ENCODE measurements around the gene ZNF674. TPM values are rescaled to one million over a fixed set of nuclear protein-coding genes. Genes with fewer than 3 reads are reported as not detected.

ZNF674 gene
- total and polyA plus RNA-seq, 10 of the 15 experiments (the other 5 are each of a cell fraction or from before 2014, with no cell fraction given) = 1.0 to 3.7 (median 1.8) TPM

DNA sequence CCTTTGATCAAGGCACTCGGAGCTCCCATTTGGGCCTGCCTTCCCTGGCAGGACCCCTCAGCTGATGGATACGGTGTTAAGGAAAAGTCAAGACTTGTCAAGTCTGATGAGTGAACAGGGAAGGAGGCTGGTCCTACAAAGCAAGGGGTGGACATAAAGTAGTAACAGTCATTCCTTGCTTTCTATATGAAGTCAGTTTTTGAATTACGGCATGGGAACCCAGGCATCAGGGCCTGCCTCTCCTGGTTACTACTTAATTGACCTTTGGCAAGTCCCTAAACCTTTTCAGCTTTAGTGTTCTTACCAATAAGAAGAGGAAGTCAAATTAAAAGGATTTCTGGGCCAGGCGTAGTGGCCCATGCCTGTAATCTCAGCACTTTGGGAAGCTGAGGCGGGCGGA lies 35.4 kb upstream of the ZNF674 start (continued):
- TF ChIP-seq MLLT1 (IDR thresholded peaks at IDR 0.05) (no peak), POLR2AphosphoS5 (IDR thresholded peaks at IDR 0.05; ENCODE audit: low read length) (no peak), ZNF384 (IDR thresholded peaks at IDR 0.05; ENCODE audit: borderline replicate concordance, low read depth, low read length) (no peak), EGR1 (IDR thresholded peaks at IDR 0.05; ENCODE audit: borderline replicate concordance in 1 of 2, low read depth in 2 of 2, low read length in 2 of 2) (no peak), BCL11A (IDR thresholded peaks at IDR 0.05; ENCODE audit: low read depth, low read length) (peak; percentile 78; the same call in 1 of the 2 replicates), IRF5 (IDR thresholded peaks at IDR 0.05; ENCODE audit: borderline replicate concordance) (no peak), JUND (IDR thresholded peaks at IDR 0.05; ENCODE audit: low read depth, low read length) (no peak), HDAC6 (IDR thresholded peaks at IDR 0.05; ENCODE audit: unreplicated experiment) (no peak), CBX3 (IDR thresholded peaks at IDR 0.05; ENCODE audit: borderline replicate concordance, low read depth) (no peak), TCF3 (IDR thresholded peaks at IDR 0.05; ENCODE audit: borderline replicate concordance, insufficient read depth, low read depth, low read length) (no peak), CHD2 (IDR thresholded peaks at IDR 0.05; ENCODE audit: borderline replicate concordance, low read depth, low read length) (no peak), HDGF (IDR thresholded peaks at IDR 0.05) (no peak), MEF2A (IDR thresholded peaks at IDR 0.05; ENCODE audit: insufficient read depth, low read depth, low read length) (no peak), PML (IDR thresholded peaks at IDR 0.05; ENCODE audit: low read length) (no peak), SIX5 (IDR thresholded peaks at IDR 0.05; ENCODE audit: low read depth, low read length, severe bottlenecking) (no peak), SPI1 (IDR thresholded peaks at IDR 0.05; ENCODE audit: borderline replicate concordance, insufficient read depth, low read depth, low read length) (peak; percentile 54; the same call in 1 of the 2 replicates)
- TF ChIP-seq, protein P1, sequence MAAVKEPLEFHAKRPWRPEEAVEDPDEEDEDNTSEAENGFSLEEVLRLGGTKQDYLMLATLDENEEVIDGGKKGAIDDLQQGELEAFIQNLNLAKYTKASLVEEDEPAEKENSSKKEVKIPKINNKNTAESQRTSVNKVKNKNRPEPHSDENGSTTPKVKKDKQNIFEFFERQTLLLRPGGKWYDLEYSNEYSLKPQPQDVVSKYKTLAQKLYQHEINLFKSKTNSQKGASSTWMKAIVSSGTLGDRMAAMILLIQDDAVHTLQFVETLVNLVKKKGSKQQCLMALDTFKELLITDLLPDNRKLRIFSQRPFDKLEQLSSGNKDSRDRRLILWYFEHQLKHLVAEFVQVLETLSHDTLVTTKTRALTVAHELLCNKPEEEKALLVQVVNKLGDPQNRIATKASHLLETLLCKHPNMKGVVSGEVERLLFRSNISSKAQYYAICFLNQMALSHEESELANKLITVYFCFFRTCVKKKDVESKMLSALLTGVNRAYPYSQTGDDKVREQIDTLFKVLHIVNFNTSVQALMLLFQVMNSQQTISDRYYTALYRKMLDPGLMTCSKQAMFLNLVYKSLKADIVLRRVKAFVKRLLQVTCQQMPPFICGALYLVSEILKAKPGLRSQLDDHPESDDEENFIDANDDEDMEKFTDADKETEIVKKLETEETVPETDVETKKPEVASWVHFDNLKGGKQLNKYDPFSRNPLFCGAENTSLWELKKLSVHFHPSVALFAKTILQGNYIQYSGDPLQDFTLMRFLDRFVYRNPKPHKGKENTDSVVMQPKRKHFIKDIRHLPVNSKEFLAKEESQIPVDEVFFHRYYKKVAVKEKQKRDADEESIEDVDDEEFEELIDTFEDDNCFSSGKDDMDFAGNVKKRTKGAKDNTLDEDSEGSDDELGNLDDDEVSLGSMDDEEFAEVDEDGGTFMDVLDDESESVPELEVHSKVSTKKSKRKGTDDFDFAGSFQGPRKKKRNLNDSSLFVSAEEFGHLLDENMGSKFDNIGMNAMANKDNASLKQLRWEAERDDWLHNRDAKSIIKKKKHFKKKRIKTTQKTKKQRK (IDR thresholded peaks at IDR 0.05; ENCODE audit: low read depth, low read length) = no peak
- TF ChIP-seq, protein P2, sequence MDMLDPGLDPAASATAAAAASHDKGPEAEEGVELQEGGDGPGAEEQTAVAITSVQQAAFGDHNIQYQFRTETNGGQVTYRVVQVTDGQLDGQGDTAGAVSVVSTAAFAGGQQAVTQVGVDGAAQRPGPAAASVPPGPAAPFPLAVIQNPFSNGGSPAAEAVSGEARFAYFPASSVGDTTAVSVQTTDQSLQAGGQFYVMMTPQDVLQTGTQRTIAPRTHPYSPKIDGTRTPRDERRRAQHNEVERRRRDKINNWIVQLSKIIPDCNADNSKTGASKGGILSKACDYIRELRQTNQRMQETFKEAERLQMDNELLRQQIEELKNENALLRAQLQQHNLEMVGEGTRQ (IDR thresholded peaks at IDR 0.05; ENCODE audit: borderline replicate concordance, low read depth, low read length) = no peak
- TF ChIP-seq, protein P3, sequence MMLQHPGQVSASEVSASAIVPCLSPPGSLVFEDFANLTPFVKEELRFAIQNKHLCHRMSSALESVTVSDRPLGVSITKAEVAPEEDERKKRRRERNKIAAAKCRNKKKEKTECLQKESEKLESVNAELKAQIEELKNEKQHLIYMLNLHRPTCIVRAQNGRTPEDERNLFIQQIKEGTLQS (IDR thresholded peaks at IDR 0.05; ENCODE audit: borderline replicate concordance, extremely low read depth, low read depth, low read length) = no peak
- TF ChIP-seq, protein P4, sequence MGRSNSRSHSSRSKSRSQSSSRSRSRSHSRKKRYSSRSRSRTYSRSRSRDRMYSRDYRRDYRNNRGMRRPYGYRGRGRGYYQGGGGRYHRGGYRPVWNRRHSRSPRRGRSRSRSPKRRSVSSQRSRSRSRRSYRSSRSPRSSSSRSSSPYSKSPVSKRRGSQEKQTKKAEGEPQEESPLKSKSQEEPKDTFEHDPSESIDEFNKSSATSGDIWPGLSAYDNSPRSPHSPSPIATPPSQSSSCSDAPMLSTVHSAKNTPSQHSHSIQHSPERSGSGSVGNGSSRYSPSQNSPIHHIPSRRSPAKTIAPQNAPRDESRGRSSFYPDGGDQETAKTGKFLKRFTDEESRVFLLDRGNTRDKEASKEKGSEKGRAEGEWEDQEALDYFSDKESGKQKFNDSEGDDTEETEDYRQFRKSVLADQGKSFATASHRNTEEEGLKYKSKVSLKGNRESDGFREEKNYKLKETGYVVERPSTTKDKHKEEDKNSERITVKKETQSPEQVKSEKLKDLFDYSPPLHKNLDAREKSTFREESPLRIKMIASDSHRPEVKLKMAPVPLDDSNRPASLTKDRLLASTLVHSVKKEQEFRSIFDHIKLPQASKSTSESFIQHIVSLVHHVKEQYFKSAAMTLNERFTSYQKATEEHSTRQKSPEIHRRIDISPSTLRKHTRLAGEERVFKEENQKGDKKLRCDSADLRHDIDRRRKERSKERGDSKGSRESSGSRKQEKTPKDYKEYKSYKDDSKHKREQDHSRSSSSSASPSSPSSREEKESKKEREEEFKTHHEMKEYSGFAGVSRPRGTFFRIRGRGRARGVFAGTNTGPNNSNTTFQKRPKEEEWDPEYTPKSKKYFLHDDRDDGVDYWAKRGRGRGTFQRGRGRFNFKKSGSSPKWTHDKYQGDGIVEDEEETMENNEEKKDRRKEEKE (IDR thresholded peaks at IDR 0.05) = no peak

All from GM12878 (cell line).